Measurements from ENCODE around the gene DMD.

Gene DMD

DNA sequence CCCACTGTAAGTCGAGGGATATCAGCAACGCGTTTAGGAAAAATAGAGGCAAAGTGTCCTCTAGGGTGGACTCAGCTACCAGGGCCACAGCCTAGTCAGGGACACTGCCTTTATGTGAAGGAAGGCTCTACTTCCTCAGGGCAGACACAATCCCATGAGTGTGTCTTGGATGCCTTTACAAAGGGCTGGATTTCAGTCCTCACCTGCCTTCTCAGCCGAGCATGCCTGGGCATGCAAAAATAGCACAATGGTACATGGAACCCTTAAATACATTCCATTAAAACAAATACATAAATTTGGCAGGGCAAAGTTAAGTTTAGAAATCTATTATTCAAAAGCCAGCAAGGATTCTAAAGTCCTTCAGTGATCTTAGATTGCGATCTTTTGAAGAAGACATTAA lies 51.1 kb downstream of the DMD start:
- H3K36me3 ChIP-seq (replicated peaks) = no peaks in the 10 kb centered on the region
- in situ Hi-C loops (cut with HindIII; ENCODE audit: low pct_ligation_motif_present, low sequenced_read_pairs) = no loop called here

GRCh38 chrX:33156152-33156726 lies 55.1 kb downstream of the DMD start:
- Histone ChIP-seq H3K27me3 (replicated peaks) (no peaks in the 10 kb centered on the region), H3K27ac (no peak overlapping the region), H3K4me3 (ENCODE audit: low read depth, low read length) (no peak overlapping the region), H3K36me3 (replicated peaks) (no peaks in the 10 kb centered on the region)
- TF ChIP-seq CTCF (IDR thresholded peaks at IDR 0.05; ENCODE audit: low read depth, low read length, missing control alignments) = no peak
- in situ Hi-C loops (cut with HindIII; ENCODE audit: low pct_ligation_motif_present, low sequenced_read_pairs) = no loop called here
- DNase-seq = no peak

More for the DNA sequence above, 51.1 kb downstream of the DMD start:
- Histone ChIP-seq H3K4me3 (ENCODE audit: low read depth, low read length) (no peak overlapping the region), H3K27ac (no peak overlapping the region), H3K27me3 (replicated peaks) (no peaks in the 10 kb centered on the region)
- TF ChIP-seq CTCF (IDR thresholded peaks at IDR 0.05; ENCODE audit: low read depth, low read length, missing control alignments) = no peak
- DNase-seq = no peak

GRCh38 chrX:33149580-33149979 lies 61.8 kb downstream of the DMD start:
- in situ Hi-C loops (cut with HindIII; ENCODE audit: low pct_ligation_motif_present, low sequenced_read_pairs) = no loop called here
- no peak overlapping the region for H3K27ac ChIP-seq
- no peaks in the 10 kb centered on the region for H3K27me3 ChIP-seq (replicated peaks)
- DNase-seq = no peak
- TF ChIP-seq CTCF (IDR thresholded peaks at IDR 0.05; ENCODE audit: low read depth, low read length, missing control alignments) = no peak
- no peaks in the 10 kb centered on the region for H3K36me3 ChIP-seq (replicated peaks)
- H3K4me3 ChIP-seq (ENCODE audit: low read depth, low read length) = no peak overlapping the region

GRCh38 chrX:33149085-33149484 lies 62.3 kb downstream of the DMD start:
- H3K27me3 ChIP-seq (replicated peaks) = no peaks in the 10 kb centered on the region
- DNase-seq = no peak
- H3K4me3 ChIP-seq (ENCODE audit: low read depth, low read length) = no peak overlapping the region
- H3K36me3 ChIP-seq (replicated peaks) = no peaks in the 10 kb centered on the region
- TF ChIP-seq CTCF (IDR thresholded peaks at IDR 0.05; ENCODE audit: low read depth, low read length, missing control alignments) = no peak
- in situ Hi-C loops (cut with HindIII; ENCODE audit: low pct_ligation_motif_present, low sequenced_read_pairs) = no loop called here
- no peak overlapping the region for H3K27ac ChIP-seq

DNA sequence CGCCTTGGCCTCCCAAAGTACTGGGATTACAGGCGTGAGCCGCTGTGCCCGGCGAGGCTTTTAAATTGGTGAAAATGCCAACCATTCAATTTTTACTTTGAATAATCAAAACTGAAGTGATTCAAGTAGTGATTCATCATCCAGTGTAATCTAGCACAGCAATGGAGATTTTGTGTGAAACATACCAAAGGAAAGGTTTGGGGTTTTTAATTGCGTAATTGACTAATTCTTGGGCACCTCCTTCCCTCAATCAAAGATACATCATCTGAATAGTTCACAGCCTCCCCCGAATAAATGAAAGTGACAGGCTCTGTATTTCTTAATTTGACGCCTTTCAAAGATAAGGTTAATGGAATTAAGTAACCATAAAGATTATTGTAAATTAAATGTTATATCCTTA lies 69.0 kb downstream of the DMD start:
- DNase-seq = no peak

More for the DNA sequence above, 69.0 kb downstream of the DMD start:
- TF ChIP-seq CTCF (IDR thresholded peaks at IDR 0.05; ENCODE audit: low read depth, low read length, missing control alignments) = no peak
- H3K27me3 ChIP-seq (replicated peaks) = no peaks in the 10 kb centered on the region
- no peak overlapping the region for H3K4me3 ChIP-seq (ENCODE audit: low read depth, low read length)
- H3K36me3 ChIP-seq (replicated peaks) = no peaks in the 10 kb centered on the region
- in situ Hi-C loops (cut with HindIII; ENCODE audit: low pct_ligation_motif_present, low sequenced_read_pairs) = no loop called here
- H3K27ac ChIP-seq = no peak overlapping the region

Measured in brain microvascular endothelial cell (primary cell).